ENCODE results near the gene GCA. TPM values are rescaled to one million over a fixed set of nuclear protein-coding genes. Genes with fewer than 3 reads are reported as not detected.
A peak's percentile ranks its signal among the peaks of the same experiment; 100 is the strongest.

GCA gene
- total and polyA plus RNA-seq, 7 donors: 10.9 to 27.6 (median 24.1) TPM

DNA sequence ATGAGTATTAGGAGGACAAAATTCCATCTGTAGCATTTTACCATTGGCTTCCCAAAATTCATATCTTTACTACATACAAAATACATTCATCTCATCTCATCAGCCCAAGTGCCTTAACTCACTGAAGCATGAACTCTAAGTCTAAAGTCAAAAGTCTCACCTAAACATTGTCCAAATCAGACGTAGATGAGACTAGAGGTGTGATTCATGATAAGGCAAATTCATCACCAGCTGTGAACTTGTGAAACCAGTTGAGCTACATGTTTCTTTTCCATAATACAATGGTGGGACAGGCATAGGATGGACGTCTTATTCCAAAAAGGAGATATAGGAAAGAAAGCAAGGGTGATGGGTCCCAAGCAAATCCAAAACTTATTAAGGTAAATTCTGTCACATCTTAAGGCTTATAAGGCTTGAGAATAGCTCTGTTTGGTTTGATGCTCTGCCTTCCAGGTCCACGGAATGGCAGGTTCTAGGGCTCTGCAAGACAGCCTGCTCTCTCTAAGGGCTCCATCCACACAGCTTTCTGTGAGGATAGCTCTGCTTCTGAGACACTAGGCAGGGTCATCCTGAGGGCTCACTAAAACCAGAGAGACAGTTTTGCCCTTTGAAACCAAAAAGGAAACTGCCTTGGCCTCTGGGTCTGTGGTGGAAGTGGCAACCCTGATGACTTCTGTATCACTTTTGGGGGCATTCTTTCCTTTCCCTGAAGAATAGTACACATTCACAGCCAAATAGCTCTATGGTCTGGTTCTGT is 35.0 kb upstream of the GCA start:
- intact Hi-C loops (cut with DNase I): loop anchor here (10.0 kb wide), 1 partner anchor 304 kb away; no protein-coding TSS in a partner anchor
- H3K4me1 ChIP-seq: no peaks in the 10 kb centered on the region
- 43 to 86% methylated on average over 3 of the region's 3 CpGs for WGBS, 2 donors
- H3K36me3 ChIP-seq: peaks cover 0 to 10% (median 0%) of the 10 kb centered on the region in 4 donors
- H3K27ac ChIP-seq: no peak overlapping the region
- no peaks in the 10 kb centered on the region for H3K27me3 ChIP-seq
- no peaks in the 10 kb centered on the region for H3K9me3 ChIP-seq
- no peak for DNase-seq
- H3K4me3 ChIP-seq: no peak overlapping the region
- TF ChIP-seq EP300 (IDR thresholded peaks at IDR 0.05): no peak
- TF ChIP-seq, protein P1, sequence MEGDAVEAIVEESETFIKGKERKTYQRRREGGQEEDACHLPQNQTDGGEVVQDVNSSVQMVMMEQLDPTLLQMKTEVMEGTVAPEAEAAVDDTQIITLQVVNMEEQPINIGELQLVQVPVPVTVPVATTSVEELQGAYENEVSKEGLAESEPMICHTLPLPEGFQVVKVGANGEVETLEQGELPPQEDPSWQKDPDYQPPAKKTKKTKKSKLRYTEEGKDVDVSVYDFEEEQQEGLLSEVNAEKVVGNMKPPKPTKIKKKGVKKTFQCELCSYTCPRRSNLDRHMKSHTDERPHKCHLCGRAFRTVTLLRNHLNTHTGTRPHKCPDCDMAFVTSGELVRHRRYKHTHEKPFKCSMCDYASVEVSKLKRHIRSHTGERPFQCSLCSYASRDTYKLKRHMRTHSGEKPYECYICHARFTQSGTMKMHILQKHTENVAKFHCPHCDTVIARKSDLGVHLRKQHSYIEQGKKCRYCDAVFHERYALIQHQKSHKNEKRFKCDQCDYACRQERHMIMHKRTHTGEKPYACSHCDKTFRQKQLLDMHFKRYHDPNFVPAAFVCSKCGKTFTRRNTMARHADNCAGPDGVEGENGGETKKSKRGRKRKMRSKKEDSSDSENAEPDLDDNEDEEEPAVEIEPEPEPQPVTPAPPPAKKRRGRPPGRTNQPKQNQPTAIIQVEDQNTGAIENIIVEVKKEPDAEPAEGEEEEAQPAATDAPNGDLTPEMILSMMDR (IDR thresholded peaks at IDR 0.05): no peak
- no peak for TF ChIP-seq POLR2AphosphoS5 (IDR thresholded peaks at IDR 0.05)
- TF ChIP-seq POLR2A (IDR thresholded peaks at IDR 0.05): no peak

DNA sequence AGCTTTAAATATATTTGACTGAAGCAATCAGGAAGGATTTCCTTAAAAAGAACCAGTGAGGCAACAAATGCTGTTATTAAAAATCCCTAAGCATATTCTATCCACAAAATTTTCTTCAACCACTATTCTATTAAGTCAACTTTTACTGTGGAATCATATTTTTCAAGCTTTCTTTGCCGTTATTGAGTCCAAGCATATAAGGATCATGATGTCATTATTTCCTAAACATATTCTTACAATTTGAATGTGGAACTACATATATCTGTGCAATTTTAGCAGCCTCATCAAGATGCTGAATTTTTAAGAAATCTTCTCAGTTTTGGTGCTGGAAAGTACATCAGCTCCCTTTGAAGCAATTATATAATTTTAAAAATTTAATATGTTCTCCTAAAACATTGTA is 31.1 kb upstream of the GCA start:
- WGBS, 2 donors: 58 to 78% methylated on average over 1 of the region's 1 CpG
- Histone ChIP-seq H3K27ac (no peak overlapping the region), H3K27me3 (no peaks in the 10 kb centered on the region), H3K9me3 (no peaks in the 10 kb centered on the region), H3K4me1 (peaks cover 0 to 12% (median 6%) of the 10 kb centered on the region in 4 donors), H3K36me3 (peaks cover 0 to 10% (median 0%) of the 10 kb centered on the region in 4 donors), H3K4me3 (no peak overlapping the region)
- intact Hi-C loops (cut with DNase I): no loop called here
- DNase-seq: no peak
- TF ChIP-seq, protein P1 (IDR thresholded peaks at IDR 0.05): no peak
- TF ChIP-seq EP300 (IDR thresholded peaks at IDR 0.05): no peak

DNA sequence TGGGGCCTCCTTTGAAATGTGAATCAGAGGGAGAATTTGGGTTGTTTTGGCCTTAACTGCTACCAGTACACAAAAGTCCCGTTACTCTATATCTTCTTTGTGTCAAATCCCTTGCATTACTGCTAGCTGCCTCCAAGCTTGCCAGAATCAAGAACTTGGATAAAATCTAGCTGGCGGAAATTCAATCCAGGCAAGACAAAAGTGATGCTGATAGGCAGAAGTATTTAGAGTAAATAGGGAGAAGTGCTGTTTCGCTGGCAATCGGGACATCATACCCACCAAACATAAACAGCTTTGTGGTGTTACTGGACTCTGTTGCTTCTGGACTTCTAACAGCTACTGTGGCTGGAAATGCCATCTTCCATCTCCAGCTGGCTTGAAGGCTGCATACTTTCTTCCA is 28.0 kb upstream of the GCA start:
- intact Hi-C loops (cut with DNase I): no loop called here
- TF ChIP-seq EP300 (IDR thresholded peaks at IDR 0.05) (no peak), POLR2AphosphoS5 (IDR thresholded peaks at IDR 0.05) (no peak), POLR2A (IDR thresholded peaks at IDR 0.05) (no peak)
- TF ChIP-seq, protein P1 (IDR thresholded peaks at IDR 0.05): no peak
- Histone ChIP-seq H3K4me1 (peaks cover 0 to 22% (median 12%) of the 10 kb centered on the region in 4 donors), H3K27ac (no peak overlapping the region), H3K36me3 (no peaks in the 10 kb centered on the region), H3K9me3 (no peaks in the 10 kb centered on the region), H3K27me3 (no peaks in the 10 kb centered on the region), H3K4me3 (peak overlapping the region in 1 of 4 donors; percentile 1)
- WGBS, 2 donors: 80 to 86% methylated on average over 4 of the region's 4 CpGs
- no peak for DNase-seq

DNA sequence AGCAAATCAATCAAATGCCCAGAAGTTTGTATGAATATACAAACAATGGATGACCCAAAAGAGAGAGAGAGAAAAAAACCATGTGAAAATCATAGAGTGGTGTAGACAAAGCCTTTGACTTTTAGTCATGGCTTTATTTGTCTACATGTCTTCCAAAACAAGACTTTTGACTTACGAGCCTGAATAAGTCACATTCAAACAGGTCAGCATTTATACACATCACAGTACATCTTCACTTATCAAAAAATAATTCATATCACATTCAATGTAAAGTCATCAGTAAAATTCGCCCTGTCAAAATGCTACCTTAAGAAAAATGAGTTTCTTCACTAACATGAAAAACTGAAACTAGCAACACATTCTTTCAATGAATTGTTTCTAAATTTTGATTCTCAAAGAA is 27.3 kb upstream of the GCA start:
- TF ChIP-seq POLR2AphosphoS5 (IDR thresholded peaks at IDR 0.05) (no peak), POLR2A (IDR thresholded peaks at IDR 0.05) (no peak), EP300 (IDR thresholded peaks at IDR 0.05) (no peak)
- no peaks in the 10 kb centered on the region for H3K9me3 ChIP-seq
- no peaks in the 10 kb centered on the region for H3K27me3 ChIP-seq
- H3K4me3 ChIP-seq: no peak overlapping the region
- intact Hi-C loops (cut with DNase I): no loop called here
- DNase-seq: no peak
- no peak overlapping the region for H3K27ac ChIP-seq
- WGBS, 2 donors: 75 to 82% methylated on average over 2 of the region's 2 CpGs
- H3K4me1 ChIP-seq: peaks cover 0 to 22% (median 12%) of the 10 kb centered on the region in 4 donors
- H3K36me3 ChIP-seq: no peaks in the 10 kb centered on the region

DNA sequence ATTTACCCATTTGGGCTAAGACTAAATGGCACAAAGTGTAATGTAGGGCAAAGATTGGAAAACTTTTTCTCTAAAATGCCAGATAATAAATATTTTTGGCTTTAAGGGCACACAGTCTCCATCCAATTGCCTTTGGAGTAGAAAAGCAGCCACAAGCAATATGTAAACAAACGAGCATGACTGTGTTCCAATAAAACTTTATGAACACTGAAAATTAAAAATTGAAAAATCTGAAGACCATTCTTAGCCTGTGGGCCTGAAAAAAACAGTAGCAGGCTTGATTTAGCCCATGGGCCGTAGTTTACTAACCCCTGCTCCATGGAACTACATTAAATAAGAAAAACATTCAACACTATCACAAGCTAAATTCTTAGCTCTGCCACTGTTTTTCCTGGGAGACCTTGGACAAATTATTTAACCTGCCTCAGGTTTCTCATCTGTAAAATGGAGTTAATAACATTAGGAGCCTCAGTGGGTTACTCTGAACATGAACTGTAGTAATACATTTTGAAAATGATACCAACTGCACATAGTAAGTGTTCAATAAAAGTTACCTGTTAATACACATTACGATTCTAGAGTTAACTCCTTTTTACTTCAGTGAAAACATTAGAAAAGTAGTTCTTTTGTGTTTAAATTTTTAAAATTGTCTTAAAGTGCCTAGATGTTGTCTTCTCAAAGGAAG is 26.7 kb upstream of the GCA start:
- peak overlapping the region; percentile 65 to 93 (median 82) for H3K4me3 ChIP-seq
- H3K9me3 ChIP-seq: no peaks in the 10 kb centered on the region
- intact Hi-C loops (cut with DNase I): no loop called here
- peaks cover 0 to 22% (median 12%) of the 10 kb centered on the region in 4 donors for H3K4me1 ChIP-seq
- H3K27me3 ChIP-seq: no peaks in the 10 kb centered on the region
- 50 to 55% methylated on average over 3 of the region's 3 CpGs for WGBS, 2 donors
- no peaks in the 10 kb centered on the region for H3K36me3 ChIP-seq
- H3K27ac ChIP-seq: peak overlapping the region in 3 of 4 donors; percentile 77 to 87 (median 80)
- TF ChIP-seq POLR2A (IDR thresholded peaks at IDR 0.05): no peak
- TF ChIP-seq POLR2AphosphoS5 (IDR thresholded peaks at IDR 0.05): no peak
- TF ChIP-seq, protein P1 (IDR thresholded peaks at IDR 0.05): no peak
- no peak for TF ChIP-seq EP300 (IDR thresholded peaks at IDR 0.05)
- DNase-seq: no peak
